SK-N-SH treated with all-trans-retinoic acid at 6 μM for 48 hours (cell line): ENCODE results near the gene KCNJ1.

Experiments
- ARNTL ChIP-seq: fragments of 450-650 bp; formaldehyde crosslinking; IDR thresholded peaks from 2 replicates; pipeline ENCODE4 v1.5.0; 2020; ENCODE audit warnings: low read depth, mild to moderate bottlenecking, moderate library complexity, borderline replicate concordance
- BACH2 ChIP-seq: fragments of 250-450 bp; sonication (Bioruptor Pico); IDR thresholded peaks from 2 replicates; pipeline ENCODE4 v1.9.0; 2021; ENCODE audit warnings: mild to moderate bottlenecking, borderline replicate concordance
- ESRRG ChIP-seq: fragments of 250-450 bp; sonication (Bioruptor Pico); IDR thresholded peaks from 2 replicates; pipeline ENCODE4 v1.6.1; 2021; ENCODE audit warnings: mild to moderate bottlenecking
- OSR1 ChIP-seq: fragments of 250-450 bp; sonication (Bioruptor Pico); IDR thresholded peaks from 2 replicates; pipeline ENCODE4 v1.8.0; 2022; ENCODE audit warnings: moderate library complexity, mild to moderate bottlenecking, inconsistent platforms
- ZC3H10 ChIP-seq: fragments of 250-450 bp; sonication (Bioruptor Pico); IDR thresholded peaks from 2 replicates; pipeline ENCODE4 v1.5.1; 2021; ENCODE audit warnings: mild to moderate bottlenecking, moderate library complexity
- ZFP30 ChIP-seq: fragments of 450-650 bp; formaldehyde crosslinking; IDR thresholded peaks from 2 replicates; pipeline ENCODE4 v1.5.0; 2022; ENCODE audit warnings: mild to moderate bottlenecking, moderate library complexity
- TF ChIP-seq, protein P1 (sequence below): fragments of 250-450 bp; sonication (Bioruptor Pico); IDR thresholded peaks from 2 replicates; pipeline ENCODE4 v1.8.0; 2021; ENCODE audit warnings: low read depth, mild to moderate bottlenecking, moderate library complexity, borderline replicate concordance

DNA sequence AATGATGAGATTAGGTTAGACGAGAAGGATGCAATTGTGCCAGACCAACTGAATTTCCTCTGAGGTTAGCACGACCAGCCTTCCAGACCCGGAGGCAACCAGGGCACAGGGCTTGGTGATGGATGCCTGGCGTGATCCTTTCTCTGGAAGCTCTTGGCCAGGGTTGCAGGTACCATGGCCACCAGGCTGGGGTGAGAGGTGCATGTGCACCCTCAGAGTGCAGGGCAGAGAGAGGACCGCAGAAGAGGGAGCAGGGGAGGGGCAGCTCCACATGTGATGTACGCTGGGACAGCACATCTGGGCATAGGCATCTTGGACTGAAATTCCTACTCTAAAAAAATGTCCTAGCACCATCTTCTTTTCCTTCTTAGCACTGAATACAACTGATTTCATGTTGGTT is 10.9 kb downstream of the KCNJ1 start:
- TF ChIP-seq ZFP30 (CRISPR knock-in tag) = no peak
- no peak for TF ChIP-seq ZC3H10 (CRISPR knock-in tag)
- TF ChIP-seq ESRRG (CRISPR knock-in tag) = no peak
- TF ChIP-seq OSR1 (CRISPR knock-in tag) = no peak
- TF ChIP-seq, protein P1, sequence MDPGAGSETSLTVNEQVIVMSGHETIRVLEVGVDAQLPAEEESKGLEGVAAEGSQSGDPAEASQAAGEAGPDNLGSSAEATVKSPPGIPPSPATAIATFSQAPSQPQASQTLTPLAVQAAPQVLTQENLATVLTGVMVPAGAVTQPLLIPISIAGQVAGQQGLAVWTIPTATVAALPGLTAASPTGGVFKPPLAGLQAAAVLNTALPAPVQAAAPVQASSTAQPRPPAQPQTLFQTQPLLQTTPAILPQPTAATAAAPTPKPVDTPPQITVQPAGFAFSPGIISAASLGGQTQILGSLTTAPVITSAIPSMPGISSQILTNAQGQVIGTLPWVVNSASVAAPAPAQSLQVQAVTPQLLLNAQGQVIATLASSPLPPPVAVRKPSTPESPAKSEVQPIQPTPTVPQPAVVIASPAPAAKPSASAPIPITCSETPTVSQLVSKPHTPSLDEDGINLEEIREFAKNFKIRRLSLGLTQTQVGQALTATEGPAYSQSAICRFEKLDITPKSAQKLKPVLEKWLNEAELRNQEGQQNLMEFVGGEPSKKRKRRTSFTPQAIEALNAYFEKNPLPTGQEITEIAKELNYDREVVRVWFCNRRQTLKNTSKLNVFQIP (CRISPR knock-in tag) = no peak
- no peak for TF ChIP-seq ARNTL (CRISPR knock-in tag)
- no peak for TF ChIP-seq BACH2 (CRISPR knock-in tag)
